T-helper 9 cell (primary cell): ENCODE results near the gene FDX1.

Experiments
- DNase-seq: peaks from one replicate; pipeline ENCODE4 v3.0.0-alpha.2; 2020

The FDX1 gene

DNA sequence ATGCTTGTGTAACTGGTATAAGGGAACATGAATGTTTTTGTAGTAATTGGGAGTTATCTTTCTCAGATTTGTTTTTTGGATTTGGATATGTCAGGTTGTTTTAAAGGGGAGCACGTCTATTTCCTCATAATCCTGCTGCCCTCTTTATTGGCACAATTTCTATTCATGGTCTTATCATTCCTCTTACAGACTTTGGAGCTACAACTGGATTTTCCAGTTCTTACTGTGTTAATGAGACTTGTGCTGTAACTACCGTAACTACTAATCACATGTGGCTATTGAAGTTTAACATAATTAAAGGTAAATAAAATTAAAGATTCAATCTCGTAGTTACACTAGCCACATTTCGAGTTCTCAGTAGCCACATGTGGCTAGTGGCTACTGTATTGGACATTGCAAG, 1.9 kb downstream of the FDX1 start:
- no peak for DNase-seq

DNA sequence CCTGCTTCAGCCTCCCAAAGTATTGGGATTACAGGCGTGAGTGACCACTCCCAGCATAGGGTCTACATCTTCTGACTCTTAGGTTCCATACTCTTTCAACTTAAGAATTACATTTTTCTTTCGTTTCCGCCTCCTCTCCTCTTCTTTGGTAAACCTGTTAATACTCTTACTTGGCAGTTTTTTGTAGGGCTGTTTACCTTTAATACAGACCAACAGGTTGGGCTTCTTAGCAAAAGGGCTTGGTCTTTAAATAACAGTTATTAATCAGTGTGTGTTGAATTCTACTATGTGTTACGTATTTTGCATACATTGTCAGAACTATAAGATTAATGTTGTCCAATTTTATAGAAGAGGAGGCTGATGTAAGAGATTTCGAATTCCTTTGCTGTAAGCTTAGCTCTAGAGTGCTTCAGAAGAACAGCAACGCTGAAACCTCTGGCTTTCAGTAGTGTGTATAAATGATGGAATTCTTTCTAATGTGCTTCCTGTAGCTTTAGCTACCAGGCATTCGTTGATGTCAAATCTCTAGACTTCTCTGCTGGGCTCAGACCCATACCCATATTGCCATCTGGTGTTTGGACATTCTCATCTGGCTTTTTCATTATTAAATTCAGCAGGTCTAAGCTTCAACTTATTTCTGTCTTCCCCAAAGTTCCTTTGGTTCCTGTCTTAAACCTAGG, 3.1 kb downstream of the FDX1 start:
- no peak for DNase-seq

DNA sequence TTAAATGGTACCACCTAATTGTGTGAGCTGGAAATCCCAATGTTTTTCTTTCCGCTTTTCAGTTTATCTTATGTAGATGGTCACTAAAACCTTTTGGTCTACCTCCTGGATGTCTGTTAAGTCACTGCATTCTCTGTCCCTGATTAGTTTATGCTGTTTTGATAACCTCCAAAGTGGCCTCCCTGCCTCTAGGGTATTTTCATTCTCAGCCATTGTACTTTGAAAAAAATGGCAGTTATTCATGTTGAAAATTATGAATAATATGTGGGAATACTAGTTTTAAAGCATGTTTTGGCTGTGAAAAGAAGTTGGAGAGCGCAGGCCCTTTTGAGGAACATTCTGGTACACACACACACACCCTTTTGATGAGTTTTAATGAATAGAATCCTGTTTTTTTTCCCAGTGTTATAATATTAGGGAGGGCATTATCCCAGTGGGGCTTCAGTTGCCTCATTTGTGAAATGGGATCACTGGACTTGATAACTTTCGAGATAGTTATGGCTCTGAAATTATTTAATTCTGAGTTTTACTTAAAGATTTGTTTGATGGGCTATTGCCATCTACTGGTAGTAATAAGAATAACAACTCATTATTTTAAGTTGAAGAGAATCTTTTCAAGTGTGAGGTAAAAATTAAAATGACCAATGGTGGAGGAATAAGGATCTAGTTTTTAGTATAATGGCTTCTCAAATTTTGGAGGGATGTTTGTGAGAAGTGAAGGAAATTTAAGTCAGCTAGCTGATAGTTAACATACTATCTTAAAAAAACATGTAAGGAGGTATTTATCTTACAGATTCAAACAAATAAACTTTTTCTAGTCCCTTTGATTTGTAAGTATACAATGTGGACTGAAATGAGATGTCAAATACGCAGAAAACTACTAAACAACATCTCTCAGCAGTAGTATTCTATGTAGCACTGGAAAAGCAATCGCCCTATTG, 3.9 kb downstream of the FDX1 start:
- DNase-seq = no peak

DNA sequence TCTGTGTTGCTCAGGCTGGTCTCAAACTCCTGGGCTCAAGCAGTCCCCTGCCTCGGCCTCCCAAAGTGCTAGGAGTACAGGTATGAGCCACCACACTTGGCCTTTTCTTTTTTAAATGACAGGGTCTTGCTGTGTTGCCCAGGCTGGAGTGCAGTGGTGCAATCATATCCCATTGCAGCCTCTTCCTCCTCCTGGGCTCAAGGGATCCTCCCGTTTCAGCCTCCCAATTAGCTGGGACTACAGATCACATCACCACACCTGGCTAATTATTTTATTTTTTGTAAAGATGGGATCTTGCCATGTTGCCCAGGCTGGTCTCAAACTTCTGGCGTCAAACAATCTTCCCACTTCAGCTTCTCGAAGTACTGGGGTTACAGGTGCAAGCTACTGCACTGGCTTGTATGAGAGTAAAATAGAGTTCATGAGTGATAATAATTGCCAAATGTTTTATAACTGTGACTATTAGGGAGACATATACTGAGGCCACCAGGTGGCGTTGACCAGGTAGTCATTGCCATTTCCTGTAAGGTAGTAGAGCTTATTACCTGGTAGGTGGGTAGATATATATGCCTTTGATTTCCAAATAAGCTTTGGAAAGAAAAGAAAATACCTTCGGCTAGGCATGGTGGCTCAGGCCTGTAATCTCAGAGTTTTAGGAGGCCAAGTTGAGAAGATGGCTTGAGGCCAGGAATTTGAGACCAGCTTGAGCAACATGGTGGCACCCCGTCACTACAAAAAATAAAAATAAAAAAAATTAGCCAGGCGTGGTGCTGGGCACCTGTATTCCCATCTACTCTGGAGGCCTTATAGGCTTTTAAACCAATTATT, 5.4 kb downstream of the FDX1 start:
- DNase-seq = peak; percentile 6

DNA sequence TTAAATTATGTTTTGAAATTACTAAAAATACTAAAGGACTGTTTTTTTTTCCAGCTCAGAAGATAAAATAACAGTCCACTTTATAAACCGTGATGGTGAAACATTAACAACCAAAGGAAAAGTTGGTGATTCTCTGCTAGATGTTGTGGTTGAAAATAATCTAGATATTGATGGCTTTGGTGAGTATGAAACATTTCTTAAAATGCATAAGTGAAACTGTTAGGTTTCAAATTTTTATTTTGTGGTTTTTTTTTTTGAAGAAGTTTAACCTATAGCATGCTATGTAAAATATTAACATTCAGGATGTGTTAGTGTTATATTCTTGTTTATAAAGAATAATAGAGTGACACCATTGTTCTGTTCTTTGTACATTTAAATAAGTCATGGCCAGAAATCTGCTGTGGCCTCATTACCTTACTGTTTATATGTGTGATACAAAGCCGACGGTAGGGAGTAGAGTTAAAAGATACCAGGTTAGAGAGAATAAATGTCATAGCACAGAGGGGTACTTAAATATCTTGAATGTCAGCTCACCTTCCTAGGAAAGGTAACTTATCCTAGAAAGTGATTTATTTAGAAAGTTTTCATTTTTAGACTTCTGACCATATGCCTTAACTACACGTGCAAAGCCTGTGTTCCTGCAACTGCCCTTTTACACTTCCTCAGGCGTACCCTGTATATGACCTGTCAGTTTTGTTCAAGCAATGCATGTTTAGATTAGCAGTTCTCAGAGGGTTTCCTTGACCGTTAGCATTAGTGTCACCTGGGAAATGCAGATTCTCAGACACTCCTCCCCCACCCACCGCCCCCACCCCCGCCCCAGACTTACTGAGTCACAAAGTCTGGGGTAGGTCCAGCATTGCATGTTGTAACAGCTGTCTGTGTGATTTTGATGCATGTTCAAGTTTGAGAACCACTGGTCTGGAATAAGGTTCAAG, 6.3 kb downstream of the FDX1 start:
- no peak for DNase-seq

DNA sequence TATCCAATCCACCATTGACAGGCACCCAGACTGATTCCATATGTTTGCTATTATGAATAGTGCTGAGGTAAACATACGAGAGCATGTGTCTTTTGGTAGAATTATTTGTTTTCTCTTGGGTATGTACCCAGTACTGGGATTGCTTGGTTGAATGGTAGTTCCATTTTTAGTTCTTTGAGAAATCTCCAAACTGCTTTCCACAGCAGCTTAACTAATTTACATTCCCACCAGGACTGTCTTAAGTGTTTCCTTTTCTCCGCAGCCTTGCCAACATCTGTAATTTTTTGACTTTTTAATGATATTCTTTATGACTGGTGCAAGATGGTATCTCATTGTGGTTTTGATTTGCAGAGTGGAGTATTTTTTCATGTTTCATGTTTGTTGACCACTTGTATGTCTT, 8.3 kb downstream of the FDX1 start:
- DNase-seq = no peak

DNA sequence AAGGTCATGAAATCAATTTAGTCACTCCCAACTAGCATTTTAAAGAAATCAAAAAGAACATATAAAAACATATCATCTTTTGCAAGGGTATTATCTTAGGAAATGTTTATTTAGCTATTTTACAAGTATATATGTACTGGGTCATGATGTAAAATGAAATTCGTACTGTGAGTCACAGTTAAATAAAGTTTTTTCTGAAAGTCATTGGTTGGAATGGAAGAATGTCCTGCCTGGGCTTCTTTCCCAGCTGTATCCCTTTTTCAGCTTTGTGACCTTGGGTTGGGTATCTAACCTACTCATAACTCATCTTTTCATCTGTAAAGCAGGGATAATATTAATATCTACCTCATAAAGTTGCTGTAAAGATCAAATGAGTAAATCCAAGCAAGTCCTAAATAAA, 15.7 kb downstream of the FDX1 start:
- no peak for DNase-seq

DNA sequence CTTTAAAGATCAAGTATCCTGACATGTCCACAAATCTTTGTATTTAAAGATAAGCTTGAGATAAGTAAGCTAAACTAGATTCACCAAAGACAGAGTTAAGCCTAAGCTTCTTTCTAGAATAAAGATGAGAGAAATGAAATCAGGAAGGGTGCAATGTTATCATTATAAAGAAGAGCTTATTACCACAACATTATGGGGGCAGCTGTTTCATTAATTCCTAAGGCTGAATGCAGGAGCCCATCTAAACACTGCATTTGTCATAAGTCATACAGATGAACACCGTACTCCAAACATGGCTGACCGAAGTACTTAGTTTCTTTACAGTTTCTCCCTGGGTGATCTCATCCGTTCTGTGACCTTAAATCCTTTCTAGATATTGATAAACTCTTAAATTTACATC, 16.3 kb downstream of the FDX1 start:
- DNase-seq = no peak

DNA sequence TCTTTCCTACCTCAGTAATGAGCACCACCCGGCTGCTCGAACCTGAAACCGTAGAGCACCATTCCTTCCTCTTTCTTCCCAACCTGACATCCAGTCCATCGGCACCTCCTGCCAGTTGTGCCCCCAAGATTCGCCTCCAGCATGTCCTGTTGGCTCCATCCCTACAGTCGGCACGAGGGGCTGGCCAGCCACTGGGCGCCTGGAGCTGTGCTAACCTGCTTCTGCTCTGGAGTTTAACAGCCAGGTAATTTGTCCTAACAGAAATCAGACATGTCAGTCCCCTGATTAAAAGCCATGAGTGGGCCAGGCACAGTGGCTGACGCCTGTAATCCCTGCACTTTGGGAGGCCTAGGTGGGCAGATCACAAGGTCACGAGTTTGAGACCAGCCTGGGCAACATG, 16.8 kb downstream of the FDX1 start:
- DNase-seq = no peak

DNA sequence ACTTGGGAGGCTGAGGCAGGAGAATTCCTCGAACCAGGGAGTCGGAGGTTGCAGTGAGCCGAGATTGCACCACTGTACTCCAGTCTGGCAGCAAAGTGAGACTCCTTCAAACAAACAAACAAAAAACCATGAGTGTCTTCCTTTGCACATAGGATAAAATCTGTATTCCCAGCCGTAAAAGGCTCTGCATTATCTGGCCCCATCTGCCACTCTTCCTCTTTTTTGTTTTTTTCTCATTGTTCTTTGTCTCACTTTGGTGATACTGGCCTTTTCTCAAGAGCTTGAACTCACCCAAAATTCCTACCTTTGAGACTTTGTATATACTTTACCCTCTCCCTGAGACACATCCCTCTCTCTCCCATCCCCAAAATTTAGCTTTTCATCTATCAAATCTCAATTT, 17.6 kb downstream of the FDX1 start:
- DNase-seq = no peak

DNA sequence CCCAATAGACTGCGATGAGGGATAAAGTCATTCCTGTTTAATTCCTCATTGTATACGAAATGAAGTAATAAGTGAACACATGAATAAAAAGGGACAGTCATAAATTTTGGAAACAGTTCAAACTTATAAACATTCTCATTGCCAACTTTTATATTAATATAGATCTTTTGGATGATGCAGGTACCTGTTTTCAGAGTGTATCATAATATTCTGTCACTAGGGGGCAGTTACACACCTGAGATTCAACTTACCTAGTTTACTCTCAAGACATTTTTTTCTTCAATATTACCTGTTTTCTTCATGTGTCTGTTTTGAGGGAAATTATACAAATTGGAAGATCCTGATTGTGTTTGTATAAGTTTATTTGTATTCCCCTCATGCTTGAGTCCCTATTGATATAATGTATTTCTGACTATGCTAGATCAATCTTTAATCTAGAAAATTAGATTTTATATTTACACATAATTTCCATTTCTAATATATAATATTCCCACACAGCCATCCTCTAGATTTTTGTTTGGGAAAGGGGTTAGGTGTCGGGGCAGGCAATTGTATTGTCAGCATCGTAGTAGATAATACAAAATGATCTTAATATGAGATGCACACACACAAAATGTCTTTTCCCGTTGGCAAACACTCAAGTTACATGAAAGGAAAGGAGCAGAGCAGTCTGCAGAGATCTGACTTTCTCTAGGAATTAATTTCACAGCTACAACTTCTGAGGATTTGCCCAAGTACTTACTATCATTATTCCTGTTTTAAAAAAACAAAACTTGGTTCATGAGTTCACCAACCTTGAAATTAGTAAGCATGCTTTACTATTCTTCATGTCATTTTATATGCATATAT, 18.4 kb downstream of the FDX1 start:
- no peak for DNase-seq

DNA sequence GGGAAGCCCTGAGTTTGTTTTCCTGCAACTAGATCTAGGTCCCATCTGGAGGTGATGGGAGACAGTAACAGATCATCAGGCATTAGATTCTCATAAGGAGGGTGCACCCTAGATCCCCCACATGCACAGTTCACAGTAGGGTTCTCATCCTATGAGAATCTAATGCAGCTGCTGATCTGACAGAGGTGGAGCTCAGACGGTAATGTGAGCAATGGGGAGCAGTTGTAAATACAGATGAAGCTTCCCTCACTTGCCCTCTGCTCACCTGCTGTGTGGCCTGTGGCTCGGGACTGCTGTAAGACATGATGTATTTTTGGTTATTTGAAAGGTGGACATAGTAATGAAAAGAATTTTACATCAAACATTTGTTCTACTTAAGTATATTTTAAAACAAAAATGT, 20.5 kb downstream of the FDX1 start:
- no peak for DNase-seq

DNA sequence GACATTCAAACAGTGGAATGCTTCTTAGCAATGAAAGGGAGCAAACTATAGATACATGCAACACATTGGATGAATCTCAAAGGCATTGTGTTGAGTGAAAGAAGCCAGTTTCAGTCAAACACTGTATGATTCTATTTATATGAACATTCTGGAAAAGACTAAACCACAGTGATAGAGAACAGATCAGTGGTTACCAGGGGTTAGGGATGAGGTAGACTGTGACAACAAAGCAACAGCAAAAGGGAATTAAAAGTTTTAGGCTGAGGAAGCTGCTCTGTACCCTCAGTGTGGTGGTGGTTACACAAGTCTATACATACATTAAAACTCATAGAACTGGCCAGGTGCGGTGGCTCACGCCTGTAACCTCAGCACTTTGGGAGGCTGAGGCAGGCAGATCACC, 23.0 kb downstream of the FDX1 start:
- no peak for DNase-seq

DNA sequence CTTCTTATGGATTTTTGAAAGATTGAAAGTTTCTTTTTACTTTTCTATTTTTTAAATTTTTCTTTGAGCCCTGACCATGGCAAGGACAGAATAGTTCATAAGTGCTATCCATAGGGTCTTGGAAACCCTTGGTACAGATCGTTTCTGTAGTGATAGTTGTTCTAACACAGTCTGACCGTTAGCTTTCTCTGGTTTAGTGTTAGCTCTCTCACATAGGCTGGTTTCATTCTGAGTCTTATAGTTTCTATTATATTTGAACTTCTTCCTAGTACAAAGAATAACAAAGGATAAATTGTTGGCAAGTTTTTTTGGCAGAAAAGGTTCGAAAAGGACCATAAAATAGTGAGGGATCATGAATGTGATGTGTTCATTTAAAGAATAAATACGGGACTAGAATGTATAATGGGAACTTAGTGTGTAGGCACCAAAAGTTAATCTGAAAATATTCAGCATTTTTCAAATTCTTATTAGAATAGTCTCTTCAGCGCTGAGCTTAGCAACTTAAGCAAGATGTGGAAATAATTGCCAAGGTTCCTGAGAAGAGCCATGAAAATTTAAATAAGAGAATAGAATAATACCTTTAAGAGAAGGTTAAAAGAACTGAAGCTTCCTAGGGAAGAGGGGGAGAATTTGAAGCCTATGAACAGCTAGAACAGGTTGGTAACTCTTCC, 24.1 kb downstream of the FDX1 start:
- no peak for DNase-seq

DNA sequence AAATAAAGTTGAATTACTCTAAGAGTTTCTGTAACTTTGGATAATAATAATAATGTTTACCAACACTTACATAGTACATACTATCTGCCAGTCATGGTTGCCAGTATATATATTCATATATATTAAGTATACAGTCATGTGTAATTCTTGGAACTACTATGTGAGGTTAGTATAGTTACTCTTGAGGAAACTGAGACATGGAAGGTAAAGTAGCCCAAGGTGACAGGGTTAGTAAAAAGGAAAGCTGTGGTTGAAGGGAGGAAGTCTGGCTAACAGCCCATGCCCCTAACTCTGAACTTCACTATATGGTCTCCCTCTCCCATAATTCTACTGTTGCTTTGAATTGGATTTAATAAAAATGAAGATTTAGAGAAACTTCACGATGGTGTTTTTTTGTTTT, 24.9 kb downstream of the FDX1 start:
- no peak for DNase-seq

DNA sequence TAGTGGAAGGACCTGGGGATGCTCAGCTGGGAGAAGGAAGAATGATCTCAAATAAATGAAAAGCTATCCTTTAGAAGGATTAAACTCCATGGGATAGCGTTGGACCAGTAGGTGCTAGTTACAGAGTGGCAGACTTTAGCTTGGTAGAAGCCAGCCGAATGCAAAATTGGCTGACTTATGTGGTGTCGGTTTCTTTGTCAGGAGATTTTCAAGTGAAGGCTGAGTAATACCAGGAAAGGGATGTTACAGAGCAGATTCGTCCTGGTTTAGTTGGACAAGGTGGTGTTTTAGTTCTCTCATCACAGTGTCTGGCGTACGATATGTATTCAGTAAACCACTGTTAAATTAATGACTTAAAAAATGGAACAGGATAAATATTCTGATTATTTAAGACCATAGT, 26.0 kb downstream of the FDX1 start:
- DNase-seq = no peak

DNA sequence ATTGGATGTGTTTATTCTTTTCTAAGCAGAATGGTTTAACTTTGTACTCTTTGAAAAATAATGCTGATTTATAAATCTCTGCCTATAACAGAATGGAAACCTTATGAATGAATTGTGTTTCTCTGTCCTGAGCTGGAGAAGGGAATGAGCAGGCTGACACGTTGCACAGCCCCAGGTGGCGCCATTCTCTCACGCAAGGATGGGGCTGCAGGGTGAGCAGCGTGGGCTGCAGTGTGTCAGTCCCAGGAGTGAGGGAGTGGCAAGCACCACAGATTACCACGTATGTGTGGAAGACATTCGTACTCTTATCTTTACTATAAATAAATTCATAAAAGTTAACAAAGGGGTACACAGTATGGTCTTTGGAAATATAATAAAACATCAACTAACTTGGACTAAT, 33.4 kb downstream of the FDX1 start:
- no peak for DNase-seq

DNA sequence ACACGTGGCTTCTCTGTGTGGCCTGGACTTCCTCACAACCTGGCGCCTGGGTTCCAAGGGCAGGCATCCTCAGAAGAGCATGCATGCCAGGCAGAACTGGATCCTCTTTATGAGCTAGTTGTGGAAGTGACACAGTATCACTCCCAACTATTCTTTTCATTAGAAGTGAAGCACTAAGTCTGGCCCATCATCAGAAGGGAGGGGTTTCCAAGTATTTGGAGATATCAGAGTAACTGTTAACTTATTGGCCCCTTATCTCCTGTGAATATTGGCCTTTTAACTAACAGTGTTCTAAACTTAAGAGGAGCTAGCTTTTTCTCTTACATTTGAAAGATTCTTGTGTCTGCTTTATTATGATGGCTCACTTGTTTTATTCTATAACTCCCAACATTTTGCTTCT, 35.5 kb downstream of the FDX1 start:
- no peak for DNase-seq

DNA sequence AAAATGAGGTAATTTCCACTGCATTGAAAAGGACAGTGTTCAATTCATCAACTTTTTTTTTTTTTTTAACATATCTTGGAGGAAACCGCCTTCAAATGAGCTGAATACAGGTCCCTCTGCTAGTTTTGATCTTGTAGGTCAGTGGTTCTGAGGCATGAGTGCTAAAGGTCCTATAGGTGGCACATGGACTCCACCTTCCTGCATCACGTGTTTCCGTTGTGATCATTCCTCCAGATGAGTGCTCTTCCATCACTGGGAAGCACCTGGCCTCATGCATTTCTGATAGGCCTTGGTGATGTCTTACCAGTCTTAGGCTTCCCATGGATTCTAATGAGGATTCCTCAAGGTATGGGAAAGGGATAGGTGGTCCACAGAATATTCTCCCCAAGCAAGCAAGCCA, 37.8 kb downstream of the FDX1 start:
- DNase-seq = no peak

DNA sequence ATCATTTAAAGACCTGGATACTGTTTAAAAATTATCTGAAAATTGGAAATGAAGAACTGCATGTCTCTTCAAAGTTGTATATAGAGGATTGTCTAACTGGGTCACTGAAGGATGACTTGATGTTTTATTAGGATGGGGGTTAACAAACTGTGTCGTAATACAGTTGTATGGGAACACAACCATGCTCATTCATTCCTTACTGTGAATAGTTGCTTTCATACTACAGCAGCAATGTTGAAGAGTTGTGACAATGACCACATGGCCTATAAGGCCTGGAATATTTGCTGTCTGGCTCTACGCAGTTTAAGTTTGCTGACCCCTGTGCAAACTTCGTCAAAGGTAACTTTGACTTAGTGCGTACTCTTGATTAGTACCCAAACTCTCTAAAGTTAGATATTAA, 38.4 kb downstream of the FDX1 start:
- no peak for DNase-seq

DNA sequence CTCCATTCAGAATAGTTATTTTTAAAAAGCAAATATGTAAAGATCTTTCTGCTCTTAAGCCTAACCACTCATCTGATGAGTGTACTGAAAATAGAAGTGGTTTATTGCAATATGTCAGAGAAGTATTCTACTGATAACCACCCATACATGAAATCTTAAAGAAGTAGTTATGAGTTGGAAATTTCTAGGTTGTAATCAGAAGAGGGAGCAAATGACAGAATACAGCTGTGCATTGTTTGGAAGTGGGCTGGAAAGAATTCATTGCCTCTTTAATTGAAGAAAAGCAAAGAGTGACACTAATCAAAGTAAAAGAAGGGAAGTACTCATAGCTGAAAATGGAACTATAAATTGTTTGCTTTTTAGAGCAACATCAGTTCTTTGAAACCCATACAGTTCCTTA, 39.4 kb downstream of the FDX1 start:
- DNase-seq = no peak
